Keratinocyte (primary cell): ENCODE data around the gene ATP2B2. TPM values are rescaled to one million over a fixed set of nuclear protein-coding genes. Genes with fewer than 3 reads are reported as not detected.
A peak's percentile ranks its signal among the peaks of the same experiment; 100 is the strongest.

Experiments used
- DNase-seq: peaks from one replicate; pipeline ENCODE4 v3.0.0-alpha.2; 2011; ENCODE audit warnings: low read depth, missing footprints, low spot score
- FAIRE-seq: peaks from 2 replicates; lab custom pipeline; 2011; peaks lifted over from hg19 to GRCh38; lab: Jason Lieb, UNC
- H2AFZ ChIP-seq: 2 replicates; pipeline ENCODE4 v1.6.0; 2012; ENCODE audit warnings: low read length, control low read depth, inconsistent platforms; ENCODE audit not compliant: control insufficient read depth
- H3K27ac ChIP-seq: 2 replicates; pipeline ENCODE4 v1.5.1; 2011; ENCODE audit warnings: low read length; ENCODE audit not compliant: control insufficient read depth, insufficient read depth
- H3K27me3 ChIP-seq: 3 replicates; pipeline ENCODE4 v1.6.0; 2011; ENCODE audit warnings: low read length; ENCODE audit not compliant: control insufficient read depth, insufficient read depth; ENCODE audit errors: extremely low read depth
- H3K36me3 ChIP-seq, 2 experiments: 2 replicates in 1 of 2; 3 replicates in 1 of 2; pipeline ENCODE4 v1.5.1; 2011; ENCODE audit warnings: low read length in 2 of 2, mild to moderate bottlenecking in 1 of 2; ENCODE audit not compliant: control insufficient read depth in 2 of 2, insufficient read depth in 2 of 2; ENCODE audit errors: extremely low read depth in 1 of 2
- H3K4me1 ChIP-seq: 3 replicates; pipeline ENCODE4 v1.5.1; 2011; ENCODE audit warnings: low read length; ENCODE audit not compliant: control insufficient read depth, insufficient read depth; ENCODE audit errors: extremely low read depth
- H3K4me2 ChIP-seq: 3 replicates; pipeline ENCODE4 v1.6.0; 2011; ENCODE audit warnings: low read depth, low read length; ENCODE audit not compliant: control insufficient read depth, insufficient read depth; ENCODE audit errors: extremely low read depth
- H3K4me3 ChIP-seq, 3 experiments: fragments of 200-600 bp in 1 of 3; sonication (generic) in 1 of 3; 2 replicates in 2 of 3; 3 replicates in 1 of 3; pipeline ENCODE4 v1.5.1; 2011 to 2016; ENCODE audit warnings: low read length in 3 of 3, mild to moderate bottlenecking in 3 of 3, control low read depth in 2 of 3, inconsistent platforms in 1 of 3, low read depth in 1 of 3, mixed read lengths in 1 of 3, mixed run types in 1 of 3, moderate library complexity in 1 of 3; ENCODE audit not compliant: control insufficient read depth in 2 of 3, insufficient read depth in 2 of 3; ENCODE audit errors: extremely low read depth in 1 of 3
- H3K79me2 ChIP-seq: 2 replicates; pipeline ENCODE4 v1.6.0; 2012; ENCODE audit warnings: low read length; ENCODE audit not compliant: control insufficient read depth, insufficient read depth
- H3K9ac ChIP-seq: 3 replicates; pipeline ENCODE4 v1.6.0; 2011; ENCODE audit warnings: low read length; ENCODE audit not compliant: control insufficient read depth, insufficient read depth; ENCODE audit errors: extremely low read depth
- H3K9me1 ChIP-seq: 3 replicates; pipeline ENCODE4 v1.6.0; 2011; ENCODE audit warnings: low read length; ENCODE audit not compliant: control insufficient read depth, insufficient read depth; ENCODE audit errors: extremely low read depth
- H3K9me3 ChIP-seq: 2 replicates; pipeline ENCODE4 v1.5.1; 2012; ENCODE audit warnings: low read depth, low read length; ENCODE audit not compliant: control insufficient read depth
- H4K20me1 ChIP-seq: 3 replicates; pipeline ENCODE4 v1.6.0; 2011; ENCODE audit warnings: low read length; ENCODE audit not compliant: control insufficient read depth, insufficient read depth; ENCODE audit errors: extremely low read depth
- EZH2 ChIP-seq: IDR thresholded peaks from one replicate; pipeline ENCODE4 v1.6.1; 2012; ENCODE audit warnings: inconsistent platforms, mild to moderate bottlenecking, low read length, moderate library complexity
- dilution Hi-C: fragments of 300-500 bp; cut with MboI; formaldehyde crosslinking; loops from one replicate; pipeline ENCODE4 v1.7.0; 2020; ENCODE audit warnings: low sequenced_read_pairs; ENCODE audit not compliant: extremely low pct_ligation_motif_present
- polyA plus RNA-seq, 5 experiments: library from polyadenylated mRNA; depleted of rRNA in 3 of 5; stranded (reverse) in 3 of 5; stranded (forward) in 1 of 5; unstranded in 1 of 5; fragments of >200 nt; gene quantifications; 1 replicate in 1 of 5; 2 replicates in 3 of 5; 3 replicates in 1 of 5; pipeline versions ENCODE4 v1.2.1 to v1.2.3, GENCODE V29; 2011 to 2012; ENCODE audit warnings: missing spikeins in 2 of 5, low read depth in 1 of 5, low replicate concordance in 1 of 5
- TF ChIP-seq, protein P1 (sequence below), 3 experiments: IDR thresholded peaks in 1 of 3; conservative IDR thresholded peaks in 1 of 3; optimal IDR thresholded peaks in 1 of 3; 2 replicates in 2 of 3; 3 replicates in 1 of 3; pipeline versions ENCODE3 to v1.5.1; 2011; ENCODE audit warnings: low read length in 3 of 3, mild to moderate bottlenecking in 3 of 3, moderate library complexity in 2 of 3, control low read depth in 1 of 3, inconsistent platforms in 1 of 3; ENCODE audit not compliant: insufficient read depth in 2 of 3; ENCODE audit errors: extremely low read depth in 1 of 3

Gene ATP2B2
- polyA plus RNA-seq, 1 donor (not counting 4 experiments of a cell fraction or from before 2014, with no cell fraction given) = not detected

DNA sequence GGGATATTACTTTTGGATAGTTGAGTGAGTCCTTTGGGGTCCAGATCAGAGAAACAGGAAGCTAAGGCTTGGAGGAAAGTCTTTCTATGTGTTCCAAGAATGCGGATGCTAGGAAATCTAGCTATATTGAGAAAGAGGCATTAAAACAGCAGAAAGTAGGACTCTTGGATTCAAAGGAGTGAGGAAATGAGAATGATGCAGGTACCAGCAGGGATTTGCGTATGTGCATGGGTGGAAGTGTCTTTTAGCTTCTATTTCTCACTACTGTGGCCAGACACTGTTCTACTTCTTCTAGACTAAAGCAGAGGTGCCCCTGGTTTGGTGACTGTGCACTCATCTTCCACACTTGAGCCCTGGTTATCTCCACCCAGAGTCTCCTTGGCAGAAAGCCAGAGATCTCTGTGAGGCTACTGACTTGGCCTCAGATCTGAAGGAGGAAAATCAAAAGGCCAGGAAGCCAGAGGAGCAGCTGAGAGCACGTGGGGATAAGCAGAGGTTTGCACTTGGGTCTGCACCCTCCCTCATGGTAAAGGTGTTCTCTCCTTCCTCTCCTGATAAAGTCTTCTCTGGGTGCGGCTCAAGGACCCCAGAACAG, 44.3 kb downstream of the ATP2B2 start:
- Histone ChIP-seq H2AFZ (no peak overlapping the region), H3K9me1 (no peaks in the 10 kb centered on the region), H3K4me2 (no peak overlapping the region), H3K27me3 (no peaks in the 10 kb centered on the region), H3K27ac (no peak overlapping the region), H4K20me1 (no peaks in the 10 kb centered on the region), H3K9ac (no peak overlapping the region), H3K36me3 (no peaks in the 10 kb centered on the region), H3K4me3 (no peak overlapping the region), H3K79me2 (no peaks in the 10 kb centered on the region), H3K4me1 (no peaks in the 10 kb centered on the region), H3K9me3 (no peaks in the 10 kb centered on the region)
- dilution Hi-C loops = no loop called here
- DNase-seq (no peak), FAIRE-seq (no peak)
- no peak for TF ChIP-seq EZH2
- TF ChIP-seq, protein P1, sequence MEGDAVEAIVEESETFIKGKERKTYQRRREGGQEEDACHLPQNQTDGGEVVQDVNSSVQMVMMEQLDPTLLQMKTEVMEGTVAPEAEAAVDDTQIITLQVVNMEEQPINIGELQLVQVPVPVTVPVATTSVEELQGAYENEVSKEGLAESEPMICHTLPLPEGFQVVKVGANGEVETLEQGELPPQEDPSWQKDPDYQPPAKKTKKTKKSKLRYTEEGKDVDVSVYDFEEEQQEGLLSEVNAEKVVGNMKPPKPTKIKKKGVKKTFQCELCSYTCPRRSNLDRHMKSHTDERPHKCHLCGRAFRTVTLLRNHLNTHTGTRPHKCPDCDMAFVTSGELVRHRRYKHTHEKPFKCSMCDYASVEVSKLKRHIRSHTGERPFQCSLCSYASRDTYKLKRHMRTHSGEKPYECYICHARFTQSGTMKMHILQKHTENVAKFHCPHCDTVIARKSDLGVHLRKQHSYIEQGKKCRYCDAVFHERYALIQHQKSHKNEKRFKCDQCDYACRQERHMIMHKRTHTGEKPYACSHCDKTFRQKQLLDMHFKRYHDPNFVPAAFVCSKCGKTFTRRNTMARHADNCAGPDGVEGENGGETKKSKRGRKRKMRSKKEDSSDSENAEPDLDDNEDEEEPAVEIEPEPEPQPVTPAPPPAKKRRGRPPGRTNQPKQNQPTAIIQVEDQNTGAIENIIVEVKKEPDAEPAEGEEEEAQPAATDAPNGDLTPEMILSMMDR (optimal IDR thresholded peaks at IDR 0.05 in 1 of 3, IDR thresholded peaks at IDR 0.05 in 1 of 3, conservative IDR thresholded peaks at IDR 0.05 in 1 of 3; ENCODE audit: extremely low read depth in 1 of 3, insufficient read depth in 2 of 3, low read length in 3 of 3) = no peak

- FAIRE-seq (peak; percentile 20), DNase-seq (peak; percentile 67)
- Histone ChIP-seq H3K9ac (no peak overlapping the region), H3K36me3 (no peaks in the 10 kb centered on the region), H3K27me3 (peaks cover 3% of the 10 kb centered on the region), H2AFZ (no peak overlapping the region), H3K79me2 (no peaks in the 10 kb centered on the region), H3K27ac (no peak overlapping the region), H4K20me1 (no peaks in the 10 kb centered on the region), H3K4me2 (no peak overlapping the region), H3K9me1 (no peaks in the 10 kb centered on the region), H3K4me1 (no peaks in the 10 kb centered on the region), H3K9me3 (no peaks in the 10 kb centered on the region), H3K4me3 (no peak overlapping the region)
- TF ChIP-seq, protein P1 (optimal IDR thresholded peaks at IDR 0.05 in 1 of 3, IDR thresholded peaks at IDR 0.05 in 1 of 3, conservative IDR thresholded peaks at IDR 0.05 in 1 of 3; ENCODE audit: extremely low read depth in 1 of 3, insufficient read depth in 2 of 3, low read length in 3 of 3) = no peak
- no peak for TF ChIP-seq EZH2
- dilution Hi-C loops = no loop called here
Observed at GRCh38 chr3:10459954-10460754, 45.2 kb downstream of the ATP2B2 start.
